ENCODE results near the gene VAMP5. TPM values are rescaled to one million over a fixed set of nuclear protein-coding genes. Genes with fewer than 3 reads are reported as not detected.
"Not testable (repeated sequence)": the region's sequence is repeated elsewhere in the genome, so short reads cannot be mapped to it uniquely, and the experiment has no call there.

The VAMP5 gene
- total RNA-seq, 2 donors from 2014 or later: 27.1 to 42.8 TPM

DNA sequence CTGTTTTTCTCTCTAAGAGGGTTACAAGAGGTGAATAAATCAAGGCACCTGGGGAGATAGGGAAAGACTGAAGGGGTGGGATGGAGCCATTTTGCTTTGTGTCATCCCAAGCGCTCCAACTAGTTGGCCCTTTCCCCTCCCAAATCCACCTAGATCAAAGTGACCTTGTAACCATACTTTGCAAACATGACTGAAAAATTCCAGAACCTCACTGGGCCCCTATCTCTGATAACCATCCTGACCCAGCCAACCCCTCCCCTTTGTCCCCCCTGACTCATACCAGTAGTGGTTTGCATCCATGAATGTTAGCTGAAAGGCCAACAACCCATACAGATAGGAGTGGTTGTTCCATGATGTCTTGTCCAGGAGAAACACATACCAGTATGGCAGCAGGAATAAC lies 26.1 kb upstream of the VAMP5 start:
- Histone ChIP-seq H3K27ac (no peak overlapping the region), H3K36me3 (peaks cover 23% of the 10 kb centered on the region)
- no peak for ATAC-seq (ENCODE audit: insufficient number of reproducible peaks, low FRiP score, low read depth)

DNA sequence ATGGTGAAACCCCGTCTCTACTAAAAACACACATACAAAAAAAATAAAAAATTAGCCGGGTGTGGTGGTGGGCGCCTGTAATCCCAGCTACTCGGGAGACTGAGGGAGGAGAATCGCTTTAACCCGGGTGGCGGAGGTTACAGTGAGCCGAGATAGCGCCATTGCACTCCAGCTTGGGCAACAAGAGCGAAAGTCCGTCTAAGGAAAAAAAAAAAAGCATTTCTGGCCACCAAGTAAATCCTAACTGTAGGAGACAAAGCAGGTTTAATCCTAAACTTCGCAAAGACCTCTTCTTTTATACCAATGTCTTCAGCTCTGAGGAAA lies 23.9 kb upstream of the VAMP5 start:
- not testable (repeated sequence) for H3K27me3 ChIP-seq (replicated peaks; ENCODE audit: insufficient read depth); ATAC-seq (ENCODE audit: insufficient number of reproducible peaks, low FRiP score, low read depth); H3K36me3 ChIP-seq; DNase-seq (ENCODE audit: low spot score); H3K27ac ChIP-seq; H3K9me3 ChIP-seq
- Histone ChIP-seq H3K4me1 (ENCODE audit: control insufficient read depth in 1 of 2, low read depth in 2 of 2) (peaks cover 9 to 22% of the 10 kb centered on the region in 2 donors), H3K4me3 (peak overlapping the region; percentile 98)

More for the DNA sequence above, 26.1 kb upstream of the VAMP5 start:
- Histone ChIP-seq H3K4me1 (ENCODE audit: control insufficient read depth in 1 of 2, low read depth in 2 of 2) (peaks cover 9 to 22% of the 10 kb centered on the region in 2 donors), H3K27me3 (replicated peaks; ENCODE audit: insufficient read depth) (no peaks in the 10 kb centered on the region), H3K4me3 (no peak overlapping the region), H3K9me3 (no peaks in the 10 kb centered on the region)
- TF ChIP-seq, protein P1, sequence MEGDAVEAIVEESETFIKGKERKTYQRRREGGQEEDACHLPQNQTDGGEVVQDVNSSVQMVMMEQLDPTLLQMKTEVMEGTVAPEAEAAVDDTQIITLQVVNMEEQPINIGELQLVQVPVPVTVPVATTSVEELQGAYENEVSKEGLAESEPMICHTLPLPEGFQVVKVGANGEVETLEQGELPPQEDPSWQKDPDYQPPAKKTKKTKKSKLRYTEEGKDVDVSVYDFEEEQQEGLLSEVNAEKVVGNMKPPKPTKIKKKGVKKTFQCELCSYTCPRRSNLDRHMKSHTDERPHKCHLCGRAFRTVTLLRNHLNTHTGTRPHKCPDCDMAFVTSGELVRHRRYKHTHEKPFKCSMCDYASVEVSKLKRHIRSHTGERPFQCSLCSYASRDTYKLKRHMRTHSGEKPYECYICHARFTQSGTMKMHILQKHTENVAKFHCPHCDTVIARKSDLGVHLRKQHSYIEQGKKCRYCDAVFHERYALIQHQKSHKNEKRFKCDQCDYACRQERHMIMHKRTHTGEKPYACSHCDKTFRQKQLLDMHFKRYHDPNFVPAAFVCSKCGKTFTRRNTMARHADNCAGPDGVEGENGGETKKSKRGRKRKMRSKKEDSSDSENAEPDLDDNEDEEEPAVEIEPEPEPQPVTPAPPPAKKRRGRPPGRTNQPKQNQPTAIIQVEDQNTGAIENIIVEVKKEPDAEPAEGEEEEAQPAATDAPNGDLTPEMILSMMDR (IDR thresholded peaks at IDR 0.05): no peak
- no peak for DNase-seq (ENCODE audit: low spot score)

DNA sequence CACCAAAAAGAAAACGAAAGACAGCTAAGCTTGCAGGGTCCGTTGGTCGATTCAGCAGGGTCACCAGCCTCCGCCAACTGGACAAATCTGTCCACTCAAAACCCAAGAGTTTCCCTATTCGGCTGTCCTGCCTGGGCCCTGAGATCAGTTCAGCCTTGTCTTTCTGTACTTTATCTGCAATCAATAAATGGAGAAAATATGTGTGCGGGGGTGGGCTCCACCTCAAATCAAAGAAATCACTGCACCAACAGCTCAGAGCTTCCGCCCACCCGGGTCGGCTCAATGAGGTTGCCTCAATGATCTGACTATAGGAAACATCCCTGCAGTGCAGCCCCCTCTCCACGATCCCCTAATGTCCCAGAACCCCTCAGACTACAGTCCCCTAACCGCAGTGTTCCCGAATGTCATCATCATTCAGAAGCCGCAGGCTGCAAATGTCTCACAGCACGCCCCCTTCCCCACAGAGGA lies 23.4 kb upstream of the VAMP5 start:
- H3K27ac ChIP-seq: peak overlapping the region; percentile 74 to 85
- TF ChIP-seq, protein P1 (IDR thresholded peaks at IDR 0.05): no peak
- H3K27me3 ChIP-seq (replicated peaks; ENCODE audit: insufficient read depth): no peaks in the 10 kb centered on the region
- H3K4me1 ChIP-seq (ENCODE audit: control insufficient read depth in 1 of 2, low read depth in 2 of 2): peaks cover 9 to 22% of the 10 kb centered on the region in 2 donors
- H3K4me3 ChIP-seq: peak overlapping the region; percentile 98
- DNase-seq (ENCODE audit: low spot score) (no peak), ATAC-seq (ENCODE audit: insufficient number of reproducible peaks, low FRiP score, low read depth) (peak; percentile 48)
- no peaks in the 10 kb centered on the region for H3K9me3 ChIP-seq
- peaks cover 3% of the 10 kb centered on the region for H3K36me3 ChIP-seq

DNA sequence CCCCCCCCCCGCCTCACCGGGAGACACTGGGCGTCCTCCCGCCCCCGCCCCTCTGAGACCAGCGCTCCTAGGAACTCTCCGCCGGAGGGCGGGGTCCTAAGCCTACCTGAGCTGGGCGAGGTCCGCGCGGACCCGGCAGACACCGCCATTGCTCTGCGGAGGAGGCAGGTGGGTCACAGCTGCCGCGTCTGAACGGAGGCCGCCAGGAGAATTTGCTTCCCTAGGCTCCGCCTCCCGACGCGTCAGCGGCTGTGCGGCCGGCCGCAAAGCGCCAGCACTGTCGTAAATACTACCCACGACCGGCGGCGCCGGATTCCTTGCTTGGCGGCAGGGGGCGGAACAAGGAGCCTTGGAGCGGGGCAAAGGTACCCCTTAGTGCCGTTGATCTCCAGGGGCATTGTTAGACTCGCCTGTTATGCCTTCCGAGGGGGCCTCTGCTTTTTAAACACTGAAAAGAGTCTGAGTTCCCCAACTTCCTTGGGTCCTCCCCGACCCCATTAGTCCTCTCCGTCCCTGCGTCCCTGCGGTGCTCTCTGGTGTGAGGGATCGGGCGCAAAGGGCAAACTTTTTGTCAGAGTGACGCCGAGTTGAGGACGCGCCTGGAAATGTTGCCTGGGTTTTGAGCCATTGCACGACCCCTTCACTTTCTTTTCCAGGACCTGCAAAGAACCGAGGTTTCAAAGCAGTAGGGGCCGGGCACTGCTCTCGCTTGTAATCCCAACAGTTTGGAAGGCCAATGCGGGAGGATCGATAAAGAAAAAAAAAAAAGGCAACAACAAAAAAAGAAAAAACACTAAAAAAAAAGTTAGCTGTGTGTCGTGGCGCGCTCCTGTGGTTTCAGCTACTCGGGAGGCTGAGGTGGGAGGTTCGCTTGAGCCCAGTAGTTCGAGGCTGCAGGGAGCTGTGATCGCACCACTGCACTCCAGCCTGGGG lies 22.7 kb upstream of the VAMP5 start, which contains the start of gene GGCX:
GGCX (minus strand) TSS at position 214 of the 933 bp plus-strand sequence; CDS start at position 149, 65 bp downstream.
- Histone ChIP-seq H3K36me3 (peaks cover 3% of the 10 kb centered on the region), H3K4me3 (peak within 1 kb of the TSS; percentile 98), H3K9me3 (no peaks in the 10 kb centered on the region), H3K27ac (peak within 1 kb of the TSS; percentile 74 to 85), H3K4me1 (ENCODE audit: control insufficient read depth in 1 of 2, low read depth in 2 of 2) (peaks cover 9 to 22% of the 10 kb centered on the region in 2 donors), H3K27me3 (replicated peaks; ENCODE audit: insufficient read depth) (no peaks in the 10 kb centered on the region)
- peak; percentile 94 for ATAC-seq (ENCODE audit: insufficient number of reproducible peaks, low FRiP score, low read depth)
- TF ChIP-seq, protein P1 (IDR thresholded peaks at IDR 0.05): peak; percentile 34
- DNase-seq (ENCODE audit: low spot score): peak; percentile 81

DNA sequence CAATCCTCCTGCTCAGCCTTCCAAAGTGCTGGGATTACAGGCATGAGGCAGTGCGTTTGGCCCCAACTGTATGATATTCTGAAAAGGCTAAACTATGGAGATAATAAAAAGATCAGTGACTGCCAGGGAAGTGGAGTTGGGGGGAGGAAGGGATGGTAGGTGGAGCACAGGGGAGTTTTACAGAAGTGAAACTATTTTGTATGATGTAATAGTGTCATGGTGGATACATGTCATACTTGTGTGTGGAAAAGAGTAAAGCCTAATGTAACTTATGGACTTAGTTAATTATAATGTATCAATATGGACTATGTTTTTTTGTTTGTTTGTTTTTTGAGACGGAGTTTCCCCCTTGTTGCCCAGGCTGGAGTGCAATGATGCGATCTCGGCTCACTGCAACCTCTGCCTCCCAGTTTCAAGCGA lies 20.1 kb upstream of the VAMP5 start:
- TF ChIP-seq, protein P1 (IDR thresholded peaks at IDR 0.05): no peak
- ATAC-seq (ENCODE audit: insufficient number of reproducible peaks, low FRiP score, low read depth): no peak

More for the DNA sequence above, 20.1 kb upstream of the VAMP5 start:
- Histone ChIP-seq H3K36me3 (no peaks in the 10 kb centered on the region), H3K4me1 (ENCODE audit: control insufficient read depth in 1 of 2, low read depth in 2 of 2) (peaks cover 9 to 22% of the 10 kb centered on the region in 2 donors), H3K4me3 (no peak overlapping the region), H3K27me3 (replicated peaks; ENCODE audit: insufficient read depth) (no peaks in the 10 kb centered on the region), H3K27ac (no peak overlapping the region), H3K9me3 (no peaks in the 10 kb centered on the region)
- no peak for DNase-seq (ENCODE audit: low spot score)

Data from thoracic aorta (tissue), 2 donors.